H9 (cell line): ENCODE data around the gene ANKRD44. TPM values are rescaled to one million over a fixed set of nuclear protein-coding genes. Genes with fewer than 3 reads are reported as not detected.

Experiments
- DNase-seq: peaks from one replicate; pipeline ENCODE4 v3.0.0-alpha.2; 2017
- H2AFZ ChIP-seq: one replicate; pipeline ENCODE4 v1.6.1; 2013; ENCODE audit warnings: mild to moderate bottlenecking, low read length, control low read depth, moderate library complexity
- H2AK5ac ChIP-seq: 2 replicates; pipeline ENCODE4 v1.6.1; 2013; ENCODE audit warnings: low read length, control low read depth, mixed read lengths; ENCODE audit not compliant: insufficient read length
- H2BK120ac ChIP-seq: one replicate; pipeline ENCODE4 v1.6.1; 2013; ENCODE audit warnings: low read depth, mild to moderate bottlenecking, low read length, control low read depth, inconsistent platforms; ENCODE audit not compliant: poor library complexity, severe bottlenecking
- H2BK12ac ChIP-seq: 2 replicates; pipeline ENCODE4 v1.6.1; 2013; ENCODE audit warnings: low read length, control low read depth, mixed read lengths, low read depth; ENCODE audit not compliant: insufficient read length
- H2BK15ac ChIP-seq: 2 replicates; pipeline ENCODE4 v1.6.1; 2013; ENCODE audit warnings: low read depth, low read length, control low read depth
- H2BK20ac ChIP-seq: one replicate; pipeline ENCODE4 v1.6.1; 2013; ENCODE audit warnings: low read depth, mild to moderate bottlenecking, low read length, control low read depth, inconsistent platforms; ENCODE audit not compliant: poor library complexity, severe bottlenecking
- H2BK5ac ChIP-seq: 2 replicates; pipeline ENCODE4 v1.6.1; 2013; ENCODE audit warnings: low read length, control low read depth, mixed read lengths; ENCODE audit not compliant: insufficient read length
- H3K14ac ChIP-seq: 2 replicates; pipeline ENCODE4 v1.6.1; 2013; ENCODE audit warnings: low read length, control low read depth; ENCODE audit not compliant: insufficient read depth
- H3K18ac ChIP-seq: 2 replicates; pipeline ENCODE4 v1.6.1; 2013; ENCODE audit warnings: low read depth, mild to moderate bottlenecking, mixed read lengths, low read length, control low read depth; ENCODE audit not compliant: insufficient read length
- H3K23ac ChIP-seq: 2 replicates; pipeline ENCODE4 v1.6.1; 2013; ENCODE audit warnings: low read length, control low read depth, mixed read lengths, low read depth; ENCODE audit not compliant: insufficient read length
- H3K23me2 ChIP-seq: 2 replicates; pipeline ENCODE4 v1.6.1; 2013; ENCODE audit warnings: low read depth, mild to moderate bottlenecking, mixed read lengths, low read length, control low read depth; ENCODE audit not compliant: insufficient read length, poor library complexity, severe bottlenecking
- H3K27ac ChIP-seq: 2 replicates; pipeline ENCODE4 v1.5.1; 2013; ENCODE audit warnings: low read length, control low read depth, mixed read lengths, low read depth; ENCODE audit not compliant: insufficient read length
- H3K27me3 ChIP-seq: 2 replicates; pipeline ENCODE4 v1.6.1; 2013; ENCODE audit warnings: low read length, control low read depth, inconsistent platforms; ENCODE audit not compliant: insufficient read depth
- H3K4ac ChIP-seq: 2 replicates; pipeline ENCODE4 v1.6.1; 2013; ENCODE audit warnings: low read depth, mild to moderate bottlenecking, control low read depth, inconsistent platforms, low read length, moderate library complexity
- H3K4me1 ChIP-seq: 2 replicates; pipeline ENCODE4 v1.6.1; 2013; ENCODE audit warnings: low read length, control low read depth, inconsistent platforms; ENCODE audit not compliant: insufficient read depth
- H3K4me2 ChIP-seq: 2 replicates; pipeline ENCODE4 v1.6.1; 2013; ENCODE audit warnings: low read length, control low read depth, mixed read lengths; ENCODE audit not compliant: insufficient read length, insufficient read depth
- H3K56ac ChIP-seq: 2 replicates; pipeline ENCODE4 v1.6.1; 2013; ENCODE audit warnings: low read depth, mild to moderate bottlenecking, mixed read lengths, low read length, control low read depth; ENCODE audit not compliant: insufficient read length
- H3K79me1 ChIP-seq: 2 replicates; pipeline ENCODE4 v1.6.1; 2013; ENCODE audit warnings: low read depth, mild to moderate bottlenecking, moderate library complexity, low read length, control low read depth, inconsistent platforms; ENCODE audit not compliant: insufficient read depth, poor library complexity, severe bottlenecking
- H3K79me2 ChIP-seq: 2 replicates; pipeline ENCODE4 v1.6.1; 2013; ENCODE audit warnings: low read length, control low read depth, inconsistent platforms; ENCODE audit not compliant: insufficient read depth
- H3K9ac ChIP-seq: 2 replicates; pipeline ENCODE4 v1.6.1; 2013; ENCODE audit warnings: low read length, control low read depth, mixed read lengths; ENCODE audit not compliant: insufficient read length; ENCODE audit errors: extremely low read depth
- H3K9me3 ChIP-seq: one replicate; pipeline ENCODE4 v1.6.1; 2013; ENCODE audit warnings: low read depth, low read length, inconsistent platforms; ENCODE audit not compliant: control insufficient read depth
- H3T11ph ChIP-seq: one replicate; pipeline ENCODE4 v1.6.1; 2013; ENCODE audit warnings: mild to moderate bottlenecking, low read length, control low read depth, inconsistent platforms
- H4K20me1 ChIP-seq: one replicate; pipeline ENCODE4 v1.6.1; 2013; ENCODE audit not compliant: control insufficient read depth, insufficient read length, insufficient read depth
- H4K5ac ChIP-seq: 2 replicates; pipeline ENCODE4 v1.6.1; 2013; ENCODE audit warnings: low read depth, mild to moderate bottlenecking, mixed read lengths, low read length, control low read depth; ENCODE audit not compliant: insufficient read length
- H4K8ac ChIP-seq: replicated peaks from 2 replicates; pipeline ENCODE4 v1.6.1; 2013; ENCODE audit warnings: low read length, control low read depth, mixed read lengths, low read depth; ENCODE audit not compliant: insufficient read length
- H4K91ac ChIP-seq: 2 replicates; pipeline ENCODE4 v1.6.1; 2013; ENCODE audit warnings: low read depth, mild to moderate bottlenecking, moderate library complexity, mixed read lengths, low read length, control low read depth; ENCODE audit not compliant: insufficient read length
- H3K27ac Mint-ChIP-seq, 3 experiments: 2 replicates in 2 of 3; 3 replicates in 1 of 3; pipeline ENCODE4 v1.8.0; 2020 to 2021; ENCODE audit warnings: mixed read lengths in 3 of 3, mild to moderate bottlenecking in 1 of 3, moderate library complexity in 1 of 3
- H3K27me3 Mint-ChIP-seq: 2 replicates; pipeline ENCODE4 v1.8.0; 2021; ENCODE audit warnings: low read depth, mild to moderate bottlenecking, moderate library complexity, mixed read lengths
- H3K36me3 Mint-ChIP-seq, 3 experiments: 2 replicates in 2 of 3; 3 replicates in 1 of 3; pipeline ENCODE4 v1.8.0; 2020 to 2021; ENCODE audit warnings: low read depth in 3 of 3, mixed read lengths in 3 of 3; ENCODE audit not compliant: insufficient read depth in 1 of 3
- H3K4me1 Mint-ChIP-seq, 2 experiments: 2 replicates each; pipeline ENCODE4 v1.8.0; 2020; ENCODE audit warnings: mixed read lengths in 2 of 2
- H3K4me3 Mint-ChIP-seq, 2 experiments: 2 replicates in 1 of 2; 3 replicates in 1 of 2; pipeline ENCODE4 v1.8.0; 2020 to 2021; ENCODE audit warnings: mild to moderate bottlenecking in 2 of 2, mixed read lengths in 2 of 2, moderate library complexity in 1 of 2
- H3K9me3 Mint-ChIP-seq, 2 experiments: 2 replicates in 1 of 2; 3 replicates in 1 of 2; pipeline ENCODE4 v1.8.0; 2020; ENCODE audit warnings: mild to moderate bottlenecking in 2 of 2, mixed read lengths in 2 of 2, moderate library complexity in 1 of 2
- CTCF ChIP-seq: fragments of 200-600 bp; sonication (generic); conservative IDR thresholded peaks from 3 replicates; pipeline ENCODE4 v1.8.0; 2021; ENCODE audit warnings: antibody characterized with exemption, mild to moderate bottlenecking
- WGBS: extraction: QIAGEN DNeasy Blood & Tissue Kit; methylation state at CpG from one replicate; pipeline ENCODE4 v1.1.7; 2013; ENCODE audit warnings: missing lambda C conversion rate, low lambda C conversion rate, mixed read lengths; ENCODE audit not compliant: insufficient read length; ENCODE audit errors: extremely low coverage; 5-methylcytosine and 5-hydroxymethylcytosine counted together
- total RNA-seq: library from RNA; stranded (reverse); gene quantifications from 2 replicates; pipeline ENCODE4 v1.2.1, GENCODE V29; 2021

ANKRD44 gene
- total RNA-seq, 1 experiment from 2014 or later, result 1.9 TPM

- no peak for TF ChIP-seq CTCF
Measured at GRCh38 chr2:197179744-197180498, 130.7 kb downstream of the ANKRD44 start.

More at GRCh38 chr2:197179744-197180498, 130.7 kb downstream of the ANKRD44 start:
- H3K9ac ChIP-seq, result no peak overlapping the region
- WGBS, result no CpG with 5 or more reads among the region's 12 CpGs
- H3T11ph ChIP-seq, result no peak overlapping the region
- H3K27ac Mint-ChIP-seq, result no peak overlapping the region
- no peaks in the 10 kb centered on the region for H3K4me1 ChIP-seq
- H2BK15ac ChIP-seq, result no peak overlapping the region
- no peak overlapping the region for H2BK20ac ChIP-seq
- no peak for DNase-seq
- H3K4me1 Mint-ChIP-seq, result no peaks in the 10 kb centered on the region
- no peak overlapping the region for H3K4me3 Mint-ChIP-seq
- H3K23me2 ChIP-seq, result no peaks in the 10 kb centered on the region
- no peak overlapping the region for H3K14ac ChIP-seq
- no peaks in the 10 kb centered on the region for H3K79me1 ChIP-seq
- H3K9me3 ChIP-seq, result no peaks in the 10 kb centered on the region
- H3K9me3 Mint-ChIP-seq, result no peaks in the 10 kb centered on the region
- no peaks in the 10 kb centered on the region; a peak in 1 of 7 replicates for H3K36me3 Mint-ChIP-seq
- H4K91ac ChIP-seq, result no peak overlapping the region
- H2BK120ac ChIP-seq, result no peak overlapping the region
- no peaks in the 10 kb centered on the region for H4K20me1 ChIP-seq
- no peak overlapping the region for H4K8ac ChIP-seq
- no peak overlapping the region for H3K4ac ChIP-seq
- no peak overlapping the region for H4K5ac ChIP-seq
- H2BK5ac ChIP-seq, result no peak overlapping the region
- H2BK12ac ChIP-seq, result no peak overlapping the region
- no peak overlapping the region for H3K4me2 ChIP-seq
- no peak overlapping the region for H3K23ac ChIP-seq
- H2AK5ac ChIP-seq, result no peak overlapping the region
- no peak overlapping the region for H3K56ac ChIP-seq
- H3K79me2 ChIP-seq, result no peaks in the 10 kb centered on the region
- no peak overlapping the region for H3K18ac ChIP-seq
- no peaks in the 10 kb centered on the region for H3K27me3 Mint-ChIP-seq
- no peak overlapping the region for H3K27ac ChIP-seq
- no peaks in the 10 kb centered on the region for H3K27me3 ChIP-seq
- H2AFZ ChIP-seq, result no peak overlapping the region
